GM21717 (cell line): ENCODE results near the gene RAB40B.

Source experiments
- ATAC-seq: cut with Tn5 transposase; IDR thresholded peaks from one replicate; pipeline ENCODE4 v1.9.1; 2021; ENCODE audit warnings: mild to moderate bottlenecking, moderate library complexity; ENCODE audit not compliant: unreplicated experiment

The RAB40B gene

GRCh38 chr17:82670661-82671450 lies 27.6 kb downstream of the RAB40B start:
- ATAC-seq, result no peak

DNA sequence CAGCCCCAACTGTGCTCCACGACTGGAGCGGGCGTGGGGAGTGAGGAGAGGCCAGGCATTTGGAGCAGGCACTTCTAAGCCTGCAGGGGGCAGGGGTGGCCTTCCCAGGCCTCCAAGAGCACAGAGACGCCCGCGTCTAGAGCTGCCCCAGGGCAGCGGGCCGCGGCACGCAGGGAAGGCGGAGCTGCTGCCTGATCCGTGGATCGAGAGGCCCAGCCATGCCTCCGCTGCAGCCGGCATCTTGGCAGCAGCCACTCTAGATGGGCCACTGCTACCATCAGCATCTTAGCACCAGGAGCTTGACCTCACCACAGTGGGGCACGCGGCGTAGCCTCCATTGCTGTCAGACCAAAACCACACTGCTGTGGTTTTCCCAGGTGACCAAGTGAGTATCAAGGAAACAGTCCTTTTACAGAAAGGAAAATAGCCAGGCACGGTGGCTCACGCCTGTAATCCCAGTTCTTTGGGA lies 29.8 kb downstream of the RAB40B start:
- ATAC-seq, result no peak

GRCh38 chr17:82668024-82668630 lies 30.4 kb downstream of the RAB40B start:
- no peak for ATAC-seq

DNA sequence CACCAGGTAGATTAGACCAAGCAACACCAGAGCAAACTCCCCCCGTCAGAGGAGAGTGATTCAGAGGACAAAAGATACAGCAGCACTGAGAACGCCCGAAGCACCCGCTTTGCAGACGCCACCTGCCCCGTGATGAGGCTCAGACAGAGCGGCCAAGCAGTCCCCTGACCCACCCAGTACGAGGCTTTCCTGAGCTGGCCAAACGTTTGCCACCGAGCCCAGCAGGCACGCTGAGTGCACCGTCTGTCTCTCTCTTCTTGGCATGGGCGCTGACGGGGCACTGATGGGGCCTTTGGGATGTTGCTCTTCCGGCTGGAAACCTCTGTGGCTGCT lies 30.9 kb downstream of the RAB40B start:
- ATAC-seq, result no peak

- no peak for ATAC-seq
Observed at GRCh38 chr17:82666931-82667667, 31.4 kb downstream of the RAB40B start.

DNA sequence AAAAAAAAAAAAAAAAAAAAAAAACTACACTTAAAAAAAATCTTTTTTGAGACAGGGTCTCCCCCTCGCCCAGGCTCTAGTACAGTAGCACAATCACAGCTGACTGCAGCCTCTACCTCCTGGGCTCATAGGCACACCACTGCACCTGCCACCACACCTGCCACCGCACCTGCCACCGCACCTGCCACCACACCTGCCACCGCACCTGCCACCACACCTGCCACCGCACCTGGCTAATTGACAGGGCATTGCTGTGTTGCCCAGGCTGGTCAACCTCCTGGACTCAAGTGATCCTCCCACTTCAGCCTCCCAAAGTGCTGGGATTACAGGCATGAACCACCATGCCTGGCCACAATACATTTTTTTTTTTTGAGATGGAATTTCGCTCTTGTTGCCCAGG lies 32.6 kb downstream of the RAB40B start:
- no peak for ATAC-seq

DNA sequence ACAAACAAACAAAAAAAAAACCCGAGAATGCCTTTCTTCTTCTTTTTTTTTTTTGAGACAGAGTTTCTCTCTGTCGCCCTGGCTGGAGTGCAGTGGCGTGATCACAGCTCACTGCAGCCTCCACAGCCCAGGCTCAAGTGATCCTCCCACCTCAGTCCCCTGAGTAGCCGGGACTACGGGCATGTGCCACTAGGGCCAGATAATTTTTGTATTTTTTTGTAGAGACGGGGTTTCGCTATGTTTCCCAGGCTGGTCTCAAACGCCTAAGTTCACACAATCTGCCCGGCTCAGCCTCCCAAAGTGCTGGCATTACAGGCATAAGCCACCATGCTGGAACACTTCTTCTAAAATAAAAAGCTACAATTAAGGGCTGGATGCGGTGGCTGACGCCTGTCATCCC lies 33.3 kb downstream of the RAB40B start:
- ATAC-seq, result no peak

GRCh38 chr17:82664701-82665182 lies 33.8 kb downstream of the RAB40B start:
- ATAC-seq, result no peak

- ATAC-seq, result no peak
Observed at GRCh38 chr17:82664276-82664575, 34.3 kb downstream of the RAB40B start.

DNA sequence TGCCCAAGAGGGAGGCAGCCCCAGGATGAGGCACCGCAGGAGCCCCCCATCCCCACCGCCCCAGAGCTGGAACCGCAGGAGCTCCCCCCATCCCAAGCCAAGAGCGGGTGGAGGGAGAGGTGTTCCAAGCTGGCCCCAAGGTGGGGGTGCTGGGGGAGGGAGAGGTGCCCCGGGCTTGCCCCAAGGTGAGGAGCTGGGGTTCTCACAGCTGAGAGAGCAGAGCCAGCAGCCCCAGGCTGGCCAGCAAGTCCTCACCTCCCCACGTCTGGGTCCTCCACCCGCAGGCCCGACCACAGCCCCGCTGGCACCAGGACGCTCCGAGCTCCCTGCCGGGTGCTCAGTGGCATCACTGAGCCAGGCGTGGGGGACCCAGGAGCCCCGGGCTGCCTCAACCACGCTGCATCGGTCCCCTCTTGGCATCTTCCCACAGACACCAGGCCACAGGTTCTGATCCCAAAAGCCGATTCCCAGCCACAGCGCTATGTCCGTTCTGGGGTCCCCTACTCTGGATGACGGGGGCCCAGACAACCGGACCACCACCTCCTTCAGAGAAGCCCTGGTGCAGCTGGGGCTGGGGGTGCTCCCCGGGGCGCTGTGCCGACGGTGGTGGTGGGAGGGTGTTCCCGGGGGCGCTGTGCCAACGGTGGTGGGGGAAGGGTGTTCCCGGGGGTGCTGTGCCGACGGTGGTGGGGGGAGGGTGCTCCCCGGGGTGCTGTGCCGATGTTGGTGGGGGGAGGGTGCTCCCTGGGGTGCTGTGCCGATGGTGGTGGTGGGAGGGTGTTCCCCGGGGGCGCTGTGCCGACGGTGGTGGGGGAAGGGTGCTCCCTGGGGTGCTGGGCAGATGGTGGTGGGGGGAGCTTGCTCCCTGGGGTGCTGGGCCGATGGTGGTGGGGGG lies 34.9 kb downstream of the RAB40B start:
- ATAC-seq, result no peak

- no peak for ATAC-seq
Observed at GRCh38 chr17:82662711-82663261, 35.7 kb downstream of the RAB40B start.

GRCh38 chr17:82661717-82662683 lies 36.5 kb downstream of the RAB40B start:
- no peak for ATAC-seq

- ATAC-seq, result no peak
Observed at GRCh38 chr17:82659886-82660285, 38.6 kb downstream of the RAB40B start.

GRCh38 chr17:82658796-82659452 lies 39.6 kb downstream of the RAB40B start:
- ATAC-seq, result no peak

GRCh38 chr17:82658331-82658730 lies 40.2 kb downstream of the RAB40B start:
- ATAC-seq, result no peak

DNA sequence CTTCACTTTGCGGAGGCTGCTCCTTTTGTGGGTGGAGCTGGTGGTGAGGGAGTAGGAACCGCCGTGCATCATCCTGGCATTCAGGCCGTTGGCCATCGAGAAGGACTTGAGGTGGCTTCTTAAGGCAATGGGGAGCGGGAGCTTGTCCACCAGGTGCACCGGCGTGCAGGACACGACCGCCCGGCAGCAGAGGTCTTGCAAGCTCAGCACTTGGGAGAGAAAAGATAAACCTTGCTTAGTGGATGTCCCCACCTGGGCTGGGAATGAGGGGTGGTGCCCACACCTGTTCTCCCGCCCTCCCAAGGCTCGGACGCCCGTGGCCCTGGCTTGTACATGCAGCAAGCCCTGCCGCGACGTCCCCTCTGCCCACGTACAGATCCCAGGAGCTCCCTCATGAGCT lies 40.6 kb downstream of the RAB40B start:
- ATAC-seq, result no peak

DNA sequence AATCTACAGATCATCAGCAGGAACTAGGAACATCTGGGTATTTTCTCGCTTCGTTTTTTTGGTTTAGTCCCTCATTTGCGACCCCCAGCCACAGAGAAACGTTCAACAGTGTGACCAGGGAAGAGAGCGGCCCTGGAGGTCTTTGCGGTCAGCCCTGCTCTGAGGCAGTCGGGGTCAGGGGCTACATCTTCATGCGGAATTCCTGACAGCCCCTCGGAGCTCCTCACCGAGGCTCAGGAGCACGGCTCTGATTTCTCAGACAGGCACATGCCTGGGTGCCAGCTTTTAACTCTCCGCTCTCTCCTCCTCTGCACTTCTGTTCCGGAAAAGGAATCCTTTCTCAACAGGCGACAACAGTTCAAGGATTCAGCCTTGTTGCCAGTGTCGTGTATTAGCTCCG lies 42.2 kb downstream of the RAB40B start:
- no peak for ATAC-seq

GRCh38 chr17:82655523-82655922 lies 43.0 kb downstream of the RAB40B start:
- ATAC-seq, result no peak

DNA sequence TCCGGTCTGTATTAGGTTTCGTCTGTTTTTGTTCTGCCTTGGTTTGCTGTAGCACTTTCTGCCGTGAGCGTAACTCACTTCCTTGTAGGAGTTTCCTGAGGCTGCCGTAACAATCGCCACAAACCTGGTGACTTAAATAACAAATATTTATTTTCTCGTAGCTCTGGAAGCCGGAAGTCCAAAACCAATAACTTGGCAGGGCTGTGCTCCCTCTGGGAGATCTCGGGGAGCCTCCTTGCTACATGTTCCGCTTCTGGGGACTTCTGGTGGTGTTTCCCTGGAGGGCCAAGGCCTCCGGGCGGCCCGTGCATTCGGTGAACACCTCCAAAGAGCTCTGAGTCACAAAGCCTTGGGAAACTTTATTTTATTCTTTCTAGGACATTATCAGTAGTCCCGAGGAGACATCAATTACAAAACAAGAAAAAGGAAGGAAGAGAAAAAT lies 43.4 kb downstream of the RAB40B start:
- ATAC-seq, result no peak
